ENCODE results near the gene HS3ST6.

DNA sequence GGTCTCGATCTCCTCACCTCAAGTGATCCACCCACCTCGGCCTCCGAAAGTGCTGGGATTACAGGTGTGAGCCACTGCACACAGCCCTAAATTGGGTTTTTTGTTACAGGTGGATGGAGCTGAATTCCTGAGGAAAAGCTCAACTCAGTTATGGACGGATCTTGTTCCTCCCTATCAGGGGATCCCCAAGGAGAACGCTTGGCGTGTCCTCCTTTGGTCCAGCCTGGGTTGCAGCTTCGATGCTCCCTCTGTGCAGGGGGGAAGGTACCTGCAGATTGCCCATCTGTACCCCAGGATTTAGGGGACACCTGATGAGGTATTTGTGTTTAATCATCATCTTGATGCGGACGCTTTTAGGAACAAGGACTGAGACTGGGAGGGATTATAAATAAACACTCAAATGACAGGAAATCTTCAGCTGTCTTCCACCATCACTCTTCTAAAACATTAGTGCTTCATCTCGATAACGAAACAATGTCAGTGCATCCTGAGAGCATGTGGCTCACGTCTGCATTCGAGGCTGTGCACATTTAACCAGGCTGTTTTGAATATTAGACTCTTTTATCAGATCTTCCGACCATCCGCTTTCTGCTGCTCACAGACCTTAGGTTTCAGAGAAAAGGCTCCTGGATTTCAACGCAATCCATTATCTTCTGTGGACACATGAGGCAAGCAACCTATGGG, 28.0 kb downstream of the HS3ST6 start:
- TF ChIP-seq, protein P1, sequence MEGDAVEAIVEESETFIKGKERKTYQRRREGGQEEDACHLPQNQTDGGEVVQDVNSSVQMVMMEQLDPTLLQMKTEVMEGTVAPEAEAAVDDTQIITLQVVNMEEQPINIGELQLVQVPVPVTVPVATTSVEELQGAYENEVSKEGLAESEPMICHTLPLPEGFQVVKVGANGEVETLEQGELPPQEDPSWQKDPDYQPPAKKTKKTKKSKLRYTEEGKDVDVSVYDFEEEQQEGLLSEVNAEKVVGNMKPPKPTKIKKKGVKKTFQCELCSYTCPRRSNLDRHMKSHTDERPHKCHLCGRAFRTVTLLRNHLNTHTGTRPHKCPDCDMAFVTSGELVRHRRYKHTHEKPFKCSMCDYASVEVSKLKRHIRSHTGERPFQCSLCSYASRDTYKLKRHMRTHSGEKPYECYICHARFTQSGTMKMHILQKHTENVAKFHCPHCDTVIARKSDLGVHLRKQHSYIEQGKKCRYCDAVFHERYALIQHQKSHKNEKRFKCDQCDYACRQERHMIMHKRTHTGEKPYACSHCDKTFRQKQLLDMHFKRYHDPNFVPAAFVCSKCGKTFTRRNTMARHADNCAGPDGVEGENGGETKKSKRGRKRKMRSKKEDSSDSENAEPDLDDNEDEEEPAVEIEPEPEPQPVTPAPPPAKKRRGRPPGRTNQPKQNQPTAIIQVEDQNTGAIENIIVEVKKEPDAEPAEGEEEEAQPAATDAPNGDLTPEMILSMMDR (IDR thresholded peaks at IDR 0.05): no peak
- TF ChIP-seq POLR2A (IDR thresholded peaks at IDR 0.05): no peak
